K562 (cell line): Measurements from ENCODE around the gene PRC1. TPM values are rescaled to one million over a fixed set of nuclear protein-coding genes. Genes with fewer than 3 reads are reported as not detected.

Source experiments
- GMEB1 ChIP-seq: fragments of 250-450 bp; sonication (Bioruptor Pico); IDR thresholded peaks from 2 replicates; pipeline ENCODE4 v1.4.0; 2020; ENCODE audit warnings: mild to moderate bottlenecking
- HCFC1 ChIP-seq: IDR thresholded peaks from 2 replicates; pipeline ENCODE4 v1.6.1; 2012; ENCODE audit warnings: low read depth, low read length, improper control_type of control experiment
- JUNB ChIP-seq: fragments of 450-650 bp; formaldehyde crosslinking; conservative IDR thresholded peaks from 2 replicates; pipeline ENCODE4 v1.4.0; 2020; ENCODE audit warnings: mild to moderate bottlenecking
- KLF10 ChIP-seq: fragments of 250-450 bp; sonication (Bioruptor Pico); IDR thresholded peaks from 2 replicates; pipeline ENCODE4 v1.6.1; 2021; ENCODE audit warnings: matching md5 sums
- LARP7 ChIP-seq: fragments of 450-650 bp; IDR thresholded peaks from 2 replicates; pipeline ENCODE4 v1.6.1; 2016
- LCOR ChIP-seq: sonication (generic); formaldehyde crosslinking; IDR thresholded peaks from 2 replicates; pipeline ENCODE4 v1.8.0; 2022; ENCODE audit warnings: mild to moderate bottlenecking, missing genetic modification reagents
- MAFF ChIP-seq: IDR thresholded peaks from 2 replicates; pipeline ENCODE4 v1.6.1; 2012; ENCODE audit warnings: low read length, improper control_type of control experiment
- MXD1 ChIP-seq: fragments of 250-450 bp; sonication (Bioruptor Pico); IDR thresholded peaks from 2 replicates; pipeline ENCODE4 v1.8.0; 2021; ENCODE audit warnings: borderline replicate concordance, mild to moderate bottlenecking, moderate library complexity; ENCODE audit not compliant: poor library complexity, severe bottlenecking
- PRDM10 ChIP-seq: fragments of 450-650 bp; IDR thresholded peaks from 2 replicates; pipeline ENCODE4 v1.6.1; 2018; ENCODE audit not compliant: partially characterized antibody
- SMARCB1 ChIP-seq: IDR thresholded peaks from 2 replicates; pipeline ENCODE4 v1.6.1; 2011; ENCODE audit warnings: improper control_type of control experiment, low read depth; ENCODE audit not compliant: insufficient read length
- SNAPC5 ChIP-seq: fragments of 250-450 bp; sonication (Bioruptor Pico); IDR thresholded peaks from 2 replicates; pipeline ENCODE4 v1.8.0; 2021; ENCODE audit warnings: moderate library complexity, mild to moderate bottlenecking, inconsistent platforms
- YBX1 ChIP-seq: fragments of 450-650 bp; IDR thresholded peaks from 2 replicates; pipeline ENCODE4 v1.7.1; 2016; ENCODE audit warnings: mild to moderate bottlenecking
- ZNF134 ChIP-seq: fragments of 250-450 bp; sonication (Bioruptor Pico); conservative IDR thresholded peaks from 2 replicates; pipeline ENCODE4 v1.4.0; 2020
- ZNF282 ChIP-seq: sonication (generic); formaldehyde crosslinking; IDR thresholded peaks from 2 replicates; pipeline ENCODE4 v1.8.1; 2023; ENCODE audit warnings: missing genetic modification reagents
- polyA plus RNA-seq, 8 experiments: library from polyadenylated mRNA; depleted of rRNA in 4 of 8; stranded (reverse) in 5 of 8; unstranded in 3 of 8; fragments of >200 nt; fragmentation: Nextera tagmentation in 2 of 8; fragmentation: Illumina TruSeq in 1 of 8; extraction: Ambion mirVana in 2 of 8; extraction: Trizol in 1 of 8; gene quantifications; 2 replicates each; pipeline versions ENCODE4 v1.2.1 to v1.2.3, GENCODE V29; 2011 to 2014; ENCODE audit warnings: inconsistent platforms in 1 of 8, missing spikeins in 1 of 8
- total RNA-seq, 7 experiments: library from RNA; depleted of rRNA in 6 of 7; stranded (reverse); fragments of >200 nt in 6 of 7; fragmentation: Illumina TruSeq in 2 of 7; extraction: Trizol in 2 of 7; gene quantifications; 2 replicates each; pipeline versions ENCODE4 v1.2.1 to v1.2.3, GENCODE V29; 2011 to 2021; ENCODE audit warnings: low replicate concordance in 1 of 7
- TF ChIP-seq, protein P1 (sequence below): sonication (generic); formaldehyde crosslinking; IDR thresholded peaks from 2 replicates; pipeline ENCODE4 v1.4.0; 2020; ENCODE audit warnings: mild to moderate bottlenecking, missing genetic modification reagents
- TF ChIP-seq, protein P2 (sequence below): sonication (generic); formaldehyde crosslinking; IDR thresholded peaks from 2 replicates; pipeline ENCODE4 v1.8.1; 2023; ENCODE audit warnings: mild to moderate bottlenecking, missing genetic modification reagents

PRC1 gene
- total and polyA plus RNA-seq, 9 of the 15 experiments (the other 6 are each of a cell fraction or from before 2014, with no cell fraction given), result 156 to 391 (median 240) TPM

DNA sequence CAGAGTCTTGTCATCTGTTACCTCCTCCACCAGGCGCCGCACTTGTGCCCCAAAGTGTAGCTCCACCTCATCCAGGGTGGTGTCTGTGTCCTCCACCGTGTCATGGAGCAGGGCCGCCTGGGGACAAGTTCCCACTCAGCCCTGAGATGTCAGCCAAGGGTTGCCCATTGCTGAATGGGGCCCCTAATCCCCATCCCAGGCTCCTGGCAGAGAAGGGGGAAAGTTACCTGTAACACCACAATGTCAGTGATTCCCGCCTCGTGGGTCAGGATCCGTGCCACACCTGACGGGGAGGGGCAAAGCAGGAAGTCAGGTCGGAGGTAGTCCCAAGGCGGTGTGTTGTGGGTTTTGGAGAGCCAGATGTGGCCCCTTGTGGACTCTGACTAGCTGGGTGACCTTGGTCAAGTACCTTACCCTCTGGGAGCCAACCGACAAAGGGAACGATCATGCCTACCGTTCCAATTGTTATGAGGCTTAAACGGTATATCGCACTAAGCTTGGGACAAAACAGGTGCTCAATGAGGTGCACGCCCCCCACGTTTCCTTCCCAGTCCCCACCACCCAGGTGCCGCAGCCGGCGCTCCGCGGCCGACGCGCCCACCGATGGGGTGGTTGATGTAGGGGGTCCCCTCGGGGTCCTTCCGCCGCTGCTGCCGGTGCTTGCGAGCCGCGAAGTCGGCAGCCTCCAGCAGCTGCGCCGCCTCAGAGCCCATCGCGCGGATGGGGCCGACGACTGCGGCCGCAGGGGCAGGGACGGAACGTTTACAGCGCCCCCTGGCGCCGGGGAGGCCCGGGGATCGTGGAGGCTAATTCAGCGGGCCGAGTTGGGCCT lies 62.3 kb downstream of the PRC1 start, which contains the start of gene HDDC3 (continued):
- TF ChIP-seq, protein P1, sequence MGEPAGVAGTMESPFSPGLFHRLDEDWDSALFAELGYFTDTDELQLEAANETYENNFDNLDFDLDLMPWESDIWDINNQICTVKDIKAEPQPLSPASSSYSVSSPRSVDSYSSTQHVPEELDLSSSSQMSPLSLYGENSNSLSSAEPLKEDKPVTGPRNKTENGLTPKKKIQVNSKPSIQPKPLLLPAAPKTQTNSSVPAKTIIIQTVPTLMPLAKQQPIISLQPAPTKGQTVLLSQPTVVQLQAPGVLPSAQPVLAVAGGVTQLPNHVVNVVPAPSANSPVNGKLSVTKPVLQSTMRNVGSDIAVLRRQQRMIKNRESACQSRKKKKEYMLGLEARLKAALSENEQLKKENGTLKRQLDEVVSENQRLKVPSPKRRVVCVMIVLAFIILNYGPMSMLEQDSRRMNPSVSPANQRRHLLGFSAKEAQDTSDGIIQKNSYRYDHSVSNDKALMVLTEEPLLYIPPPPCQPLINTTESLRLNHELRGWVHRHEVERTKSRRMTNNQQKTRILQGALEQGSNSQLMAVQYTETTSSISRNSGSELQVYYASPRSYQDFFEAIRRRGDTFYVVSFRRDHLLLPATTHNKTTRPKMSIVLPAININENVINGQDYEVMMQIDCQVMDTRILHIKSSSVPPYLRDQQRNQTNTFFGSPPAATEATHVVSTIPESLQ (CRISPR knock-in tag), result no peak
- TF ChIP-seq PRDM10 (peak; percentile 75), LARP7 (0 out of 2 replicates have a peak, but pooled peaks have one; percentile 39), HCFC1 (peak; percentile 74), SMARCB1 (no peak), YBX1 (no peak), SNAPC5 (CRISPR knock-in tag) (no peak), JUNB (no peak), ZNF282 (CRISPR knock-in tag) (no peak), KLF10 (no peak), GMEB1 (no peak), LCOR (CRISPR knock-in tag) (peak; percentile 92), ZNF134 (CRISPR knock-in tag) (0 out of 2 replicates have a peak, but pooled peaks have one; percentile 7), MAFF (no peak), MXD1 (CRISPR knock-in tag) (peak; percentile 30)
- TF ChIP-seq, protein P2, sequence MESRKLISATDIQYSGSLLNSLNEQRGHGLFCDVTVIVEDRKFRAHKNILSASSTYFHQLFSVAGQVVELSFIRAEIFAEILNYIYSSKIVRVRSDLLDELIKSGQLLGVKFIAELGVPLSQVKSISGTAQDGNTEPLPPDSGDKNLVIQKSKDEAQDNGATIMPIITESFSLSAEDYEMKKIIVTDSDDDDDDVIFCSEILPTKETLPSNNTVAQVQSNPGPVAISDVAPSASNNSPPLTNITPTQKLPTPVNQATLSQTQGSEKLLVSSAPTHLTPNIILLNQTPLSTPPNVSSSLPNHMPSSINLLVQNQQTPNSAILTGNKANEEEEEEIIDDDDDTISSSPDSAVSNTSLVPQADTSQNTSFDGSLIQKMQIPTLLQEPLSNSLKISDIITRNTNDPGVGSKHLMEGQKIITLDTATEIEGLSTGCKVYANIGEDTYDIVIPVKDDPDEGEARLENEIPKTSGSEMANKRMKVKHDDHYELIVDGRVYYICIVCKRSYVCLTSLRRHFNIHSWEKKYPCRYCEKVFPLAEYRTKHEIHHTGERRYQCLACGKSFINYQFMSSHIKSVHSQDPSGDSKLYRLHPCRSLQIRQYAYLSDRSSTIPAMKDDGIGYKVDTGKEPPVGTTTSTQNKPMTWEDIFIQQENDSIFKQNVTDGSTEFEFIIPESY (CRISPR knock-in tag), result no peak; the same call in 1 of the 2 replicates
